HG03060 (cell line): Measurements from ENCODE around the gene SPATA31E1.

Source experiments
- ATAC-seq: cut with Tn5 transposase; IDR thresholded peaks from one replicate; pipeline ENCODE4 v1.9.1; 2021; ENCODE audit warnings: low read depth, moderate number of reproducible peaks; ENCODE audit not compliant: unreplicated experiment

SPATA31E1 gene

DNA sequence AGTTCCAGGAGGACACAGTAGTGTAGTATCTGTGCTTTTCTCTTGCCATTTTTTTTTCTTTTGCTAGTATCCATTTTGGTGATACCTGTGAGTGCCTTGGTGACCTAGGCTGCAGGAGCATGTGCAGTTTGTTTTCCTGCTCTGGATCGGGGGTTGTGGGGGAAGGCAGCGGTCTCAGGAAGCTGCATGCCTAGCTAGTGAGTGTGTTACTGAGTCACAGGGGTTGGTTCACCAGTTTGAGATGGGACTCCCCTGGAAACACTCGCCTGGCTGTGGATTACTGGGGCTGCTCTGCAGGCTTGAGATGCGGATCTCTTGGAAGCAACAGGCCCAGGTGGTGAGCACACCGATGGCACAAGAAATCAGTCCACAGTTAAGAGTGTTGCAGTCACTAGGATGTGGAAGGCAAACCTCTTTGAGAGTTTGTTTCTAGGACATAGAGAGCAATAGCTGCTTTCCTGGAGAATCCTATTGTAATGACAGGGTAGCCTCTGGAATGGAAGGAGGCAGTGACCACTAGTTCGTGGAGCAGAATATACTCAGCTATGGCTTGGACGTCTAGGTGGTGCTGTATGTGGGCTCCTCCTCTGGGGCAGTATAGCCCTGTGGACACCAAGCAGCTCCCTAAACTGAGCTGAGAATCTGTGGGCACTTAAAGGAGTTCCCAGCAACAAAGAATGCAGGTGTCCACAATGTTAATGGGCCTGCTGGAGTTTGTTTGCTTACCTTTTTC lies 20.0 kb upstream of the SPATA31E1 start:
- no peak for ATAC-seq

DNA sequence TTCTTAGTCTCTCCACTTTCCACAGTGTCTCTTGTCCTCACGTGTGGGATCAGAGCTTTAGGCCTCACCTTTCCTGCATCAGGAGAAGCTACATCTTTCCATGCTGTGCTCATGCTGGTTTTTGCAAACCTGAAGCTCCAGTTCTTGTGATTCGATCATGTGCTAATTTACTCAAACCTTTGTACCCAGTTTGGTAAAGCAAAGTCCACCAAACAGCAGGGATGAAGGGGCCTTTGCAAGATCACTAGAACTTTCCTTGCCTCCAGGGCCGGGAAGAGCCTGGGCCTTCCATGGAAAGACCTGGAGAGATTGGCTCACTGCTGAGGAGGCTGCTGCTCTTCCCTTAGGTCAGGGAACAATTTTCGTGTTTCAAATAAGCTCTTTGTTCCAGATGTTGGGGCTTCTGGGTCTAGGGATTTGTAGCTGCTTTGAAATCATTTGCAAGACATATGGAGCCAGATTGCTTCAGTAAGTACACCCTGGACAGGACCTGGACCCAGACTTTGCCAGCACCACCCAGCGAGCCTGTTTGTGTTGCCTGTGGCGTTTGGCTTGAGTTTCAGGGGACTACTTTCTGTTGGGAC lies 18.7 kb upstream of the SPATA31E1 start:
- no peak for ATAC-seq

GRCh38 chr9:87864915-87865314 lies 17.8 kb upstream of the SPATA31E1 start:
- no peak for ATAC-seq

DNA sequence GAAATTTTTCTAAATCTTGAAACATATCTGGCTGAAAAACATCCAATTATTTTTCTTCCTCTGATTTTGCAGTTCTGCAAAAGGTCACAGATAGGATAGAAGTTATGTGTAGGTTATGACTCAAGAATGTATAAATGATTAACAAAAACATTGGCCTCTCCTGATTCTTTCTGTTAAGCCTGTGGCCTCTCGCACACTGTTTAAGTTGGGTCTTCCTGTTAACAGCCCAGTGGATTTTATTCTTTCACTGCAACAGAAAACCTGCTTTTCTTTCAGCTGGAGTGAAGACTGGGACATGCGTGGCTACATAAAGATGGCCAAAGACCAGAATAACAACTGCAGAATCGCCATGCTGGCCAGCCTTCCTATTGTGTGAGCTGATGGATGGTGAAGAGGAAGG lies 17.1 kb upstream of the SPATA31E1 start:
- no peak for ATAC-seq

GRCh38 chr9:87867391-87867790 lies 15.3 kb upstream of the SPATA31E1 start:
- ATAC-seq = no peak

DNA sequence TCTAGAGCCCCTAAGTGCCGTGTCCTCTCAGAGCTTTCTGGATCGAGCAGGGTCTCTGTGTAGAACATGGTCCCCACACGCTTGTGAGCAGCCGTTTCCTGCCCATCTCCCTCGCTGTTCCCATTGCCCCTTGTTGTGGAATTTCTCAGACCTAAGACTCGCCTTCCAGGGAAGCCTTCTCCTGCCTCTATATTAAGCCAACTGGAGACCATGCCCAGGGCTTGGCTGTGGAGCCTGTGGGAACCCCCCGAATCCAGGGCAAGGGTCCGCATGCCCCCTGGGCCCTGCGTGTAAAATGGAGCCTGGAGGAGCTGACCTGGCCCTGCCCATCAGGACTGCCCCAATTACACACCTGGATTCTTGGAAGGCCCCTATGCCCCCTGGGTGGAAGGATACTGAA lies 14.5 kb upstream of the SPATA31E1 start:
- no peak for ATAC-seq

DNA sequence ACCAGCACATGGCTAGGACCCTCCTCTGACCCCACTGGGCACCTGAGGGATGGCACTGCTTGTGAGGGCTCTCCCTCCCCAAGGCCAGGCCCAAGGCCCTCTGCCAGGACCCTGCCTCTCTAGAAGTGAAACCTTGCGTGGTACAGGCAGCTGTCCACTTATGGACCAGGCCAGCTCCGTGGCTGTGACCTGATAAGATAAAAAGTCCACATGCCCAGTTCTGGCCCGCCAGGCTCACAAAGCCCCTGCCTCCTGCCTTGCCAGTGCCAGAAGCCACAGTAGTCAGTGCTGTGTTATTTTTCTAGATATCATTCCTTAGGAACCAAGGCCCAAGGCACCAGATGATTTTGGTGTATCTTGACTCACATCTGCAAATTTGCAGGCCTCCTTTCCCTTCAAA lies 14.0 kb upstream of the SPATA31E1 start:
- ATAC-seq = no peak

DNA sequence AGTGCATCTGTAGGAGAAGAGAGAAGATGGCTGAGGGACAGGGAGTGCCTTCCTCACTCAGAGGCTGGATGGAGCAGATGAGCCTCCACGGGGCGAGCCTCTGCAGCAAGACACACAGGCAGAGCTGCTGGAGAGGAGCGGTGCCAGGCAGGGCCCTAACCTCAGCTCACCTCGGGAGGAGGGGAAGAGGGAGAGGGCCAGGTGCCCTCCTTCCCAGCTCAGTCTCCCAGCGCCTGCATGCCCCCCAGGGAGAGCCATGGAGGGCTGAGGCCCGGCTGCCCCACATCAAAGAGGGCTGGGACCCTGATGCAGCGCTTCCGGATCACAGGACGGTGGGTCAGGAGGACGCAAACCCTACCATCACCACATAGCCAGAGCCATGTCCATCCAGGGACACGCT lies 13.6 kb upstream of the SPATA31E1 start:
- no peak for ATAC-seq

GRCh38 chr9:87871425-87872078 lies 11.1 kb upstream of the SPATA31E1 start:
- no peak for ATAC-seq

GRCh38 chr9:87872079-87872624 lies 10.5 kb upstream of the SPATA31E1 start:
- ATAC-seq = no peak

GRCh38 chr9:87873607-87874303 lies 8.9 kb upstream of the SPATA31E1 start:
- ATAC-seq = no peak

- ATAC-seq = no peak
These were observed 8.4 kb upstream of the SPATA31E1 start for GRCh38 chr9:87874304-87874623.

DNA sequence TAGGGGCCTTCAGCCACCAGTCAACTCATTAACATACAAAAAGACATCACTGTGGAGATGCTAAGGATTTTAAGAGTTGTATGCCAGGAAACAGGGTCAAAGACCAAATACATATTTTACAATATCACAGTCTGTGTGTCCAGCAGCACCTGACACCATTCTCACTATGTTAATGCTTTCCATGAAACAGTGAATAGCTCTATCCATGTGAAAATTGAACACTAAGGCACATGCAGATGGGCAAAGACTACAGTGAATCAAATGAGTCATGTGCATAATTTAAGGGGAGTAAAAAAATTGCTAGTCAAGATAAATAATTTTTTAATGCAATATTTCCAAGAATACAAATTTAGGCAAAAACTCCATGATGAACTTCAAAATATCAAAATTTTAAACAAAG lies 7.6 kb upstream of the SPATA31E1 start:
- no peak for ATAC-seq

- no peak for ATAC-seq
These were observed 6.7 kb upstream of the SPATA31E1 start for GRCh38 chr9:87875831-87876545.

GRCh38 chr9:87876708-87877107 lies 6.0 kb upstream of the SPATA31E1 start:
- ATAC-seq = no peak

DNA sequence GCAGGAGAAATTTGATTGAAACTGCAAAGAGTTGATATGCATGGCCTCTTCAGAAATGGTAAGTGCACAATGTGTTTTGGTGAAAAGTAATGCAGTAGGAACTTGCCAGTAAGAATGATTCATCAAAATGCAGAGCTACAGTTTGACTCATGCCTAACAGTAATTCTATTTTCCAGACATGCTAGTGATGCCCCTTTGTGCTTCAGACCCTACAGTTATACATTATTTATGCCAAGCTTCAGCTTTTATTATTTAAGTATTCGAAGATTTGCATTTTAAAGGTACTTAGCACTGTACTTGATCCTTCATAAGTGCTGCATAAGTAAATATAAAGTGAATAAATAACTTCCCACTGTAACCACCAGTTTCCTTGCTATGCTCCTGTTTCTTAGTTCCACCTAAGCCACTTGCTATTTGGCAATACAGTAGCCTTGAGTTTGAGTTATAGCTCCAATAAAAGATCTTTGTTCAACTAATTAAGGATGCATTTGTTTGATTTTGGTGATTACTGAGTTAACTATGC lies 3.6 kb upstream of the SPATA31E1 start:
- no peak for ATAC-seq

- ATAC-seq = no peak
These were observed 2.6 kb upstream of the SPATA31E1 start for GRCh38 chr9:87880116-87880515.

GRCh38 chr9:87880683-87881082 lies 2.0 kb upstream of the SPATA31E1 start:
- ATAC-seq = no peak

DNA sequence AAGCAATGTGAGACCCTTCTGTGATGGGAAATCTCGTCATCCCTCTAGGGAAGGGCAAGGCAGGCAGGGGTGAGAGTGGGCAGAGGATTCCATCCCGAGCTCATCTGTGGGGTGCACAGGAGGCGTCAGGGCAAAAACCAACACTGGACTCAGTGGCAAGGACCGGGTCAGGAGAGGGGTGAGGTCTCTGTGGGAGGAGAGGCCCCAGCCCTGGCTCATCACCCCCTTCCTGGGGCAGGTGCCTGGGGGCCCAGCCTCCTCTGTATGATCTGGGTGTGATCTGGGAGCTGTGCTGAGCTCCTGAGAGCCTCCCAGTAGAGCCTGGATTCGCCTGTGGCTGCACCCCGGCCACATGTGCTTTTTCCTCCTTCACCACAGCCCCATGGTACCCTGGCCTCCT lies 597 bp downstream of the SPATA31E1 start:
- no peak for ATAC-seq

DNA sequence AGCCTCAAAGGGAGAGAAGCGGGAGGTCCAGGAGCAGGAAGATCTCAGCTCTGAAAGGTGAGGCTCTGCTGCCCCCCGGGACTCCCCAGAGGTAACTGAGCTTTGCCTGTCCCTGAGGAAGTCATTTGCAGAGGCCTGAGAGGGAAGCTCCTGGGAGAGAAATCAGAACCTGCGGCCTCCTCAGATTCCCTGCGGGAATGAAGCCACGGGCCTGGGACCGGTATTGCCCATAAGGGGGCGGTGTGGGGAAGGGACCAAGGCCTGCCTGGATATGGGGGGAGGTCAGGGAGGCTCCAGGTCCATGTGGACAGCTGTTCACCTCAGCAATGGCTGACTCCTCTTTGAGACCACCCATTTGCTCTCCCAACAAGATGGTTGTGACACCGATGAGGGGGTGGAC lies 1.3 kb downstream of the SPATA31E1 start:
- no peak for ATAC-seq
